ENCODE measurements around the gene RAPGEF4.

The RAPGEF4 gene

GRCh38 chr2:172823261-172823850 lies 87.7 kb downstream of the RAPGEF4 start:
- DNase-seq (ENCODE audit: low spot score) = no peak

GRCh38 chr2:172826522-172826921 lies 90.9 kb downstream of the RAPGEF4 start:
- no peak for DNase-seq (ENCODE audit: low spot score)

GRCh38 chr2:172829229-172829628 lies 93.6 kb downstream of the RAPGEF4 start:
- DNase-seq (ENCODE audit: low spot score) = no peak

GRCh38 chr2:172830482-172830881 lies 94.8 kb downstream of the RAPGEF4 start:
- DNase-seq (ENCODE audit: low spot score) = no peak

- no peak for DNase-seq (ENCODE audit: low spot score)
Measured at GRCh38 chr2:172833898-172834297, 98.3 kb downstream of the RAPGEF4 start.

- no peak for DNase-seq (ENCODE audit: low spot score)
Measured at GRCh38 chr2:172834881-172835280, 99.2 kb downstream of the RAPGEF4 start.

- DNase-seq (ENCODE audit: low spot score) = no peak
Measured at GRCh38 chr2:172836347-172836821, 100.7 kb downstream of the RAPGEF4 start.

GRCh38 chr2:172836827-172837226 lies 101.2 kb downstream of the RAPGEF4 start:
- no peak for DNase-seq (ENCODE audit: low spot score)

- no peak for DNase-seq (ENCODE audit: low spot score)
Measured at GRCh38 chr2:172839446-172839845, 103.8 kb downstream of the RAPGEF4 start.

- DNase-seq (ENCODE audit: low spot score) = no peak
Measured at GRCh38 chr2:172842511-172843265, 107.0 kb downstream of the RAPGEF4 start.

- no peak for DNase-seq (ENCODE audit: low spot score)
Measured at GRCh38 chr2:172843266-172843582, 107.6 kb downstream of the RAPGEF4 start.

- no peak for DNase-seq (ENCODE audit: low spot score)
Measured at GRCh38 chr2:172843902-172844715, 108.5 kb downstream of the RAPGEF4 start.

- no peak for DNase-seq (ENCODE audit: low spot score)
Measured at GRCh38 chr2:172845028-172845630, 109.5 kb downstream of the RAPGEF4 start.

GRCh38 chr2:172846551-172846950 lies 110.9 kb downstream of the RAPGEF4 start:
- no peak for DNase-seq (ENCODE audit: low spot score)

- DNase-seq (ENCODE audit: low spot score) = no peak
Measured at GRCh38 chr2:172847188-172847587, 111.5 kb downstream of the RAPGEF4 start.

GRCh38 chr2:172848519-172848918 lies 112.9 kb downstream of the RAPGEF4 start:
- no peak for DNase-seq (ENCODE audit: low spot score)

- no peak for DNase-seq (ENCODE audit: low spot score)
Measured at GRCh38 chr2:172849519-172850217, 114.0 kb downstream of the RAPGEF4 start.

GRCh38 chr2:172855588-172855987 lies 119.9 kb downstream of the RAPGEF4 start:
- DNase-seq (ENCODE audit: low spot score) = no peak

GRCh38 chr2:172856606-172857005 lies 121.0 kb downstream of the RAPGEF4 start:
- no peak for DNase-seq (ENCODE audit: low spot score)

- DNase-seq (ENCODE audit: low spot score) = no peak
Measured at GRCh38 chr2:172858473-172858745, 122.8 kb downstream of the RAPGEF4 start.

GRCh38 chr2:172859581-172860335 lies 124.1 kb downstream of the RAPGEF4 start:
- DNase-seq (ENCODE audit: low spot score) = no peak

- DNase-seq (ENCODE audit: low spot score) = no peak
Measured at GRCh38 chr2:172860336-172860707, 124.7 kb downstream of the RAPGEF4 start.
